GM21786 (cell line): Measurements from ENCODE around the gene C11orf16.
"Not testable (repeated sequence)": the region's sequence is repeated elsewhere in the genome, so short reads cannot be mapped to it uniquely, and the experiment has no call there.

ENCODE experiments used
- ATAC-seq: cut with Tn5 transposase; IDR thresholded peaks from one replicate; pipeline ENCODE4 v1.9.1; 2021; ENCODE audit not compliant: unreplicated experiment

C11orf16 gene, protein sequence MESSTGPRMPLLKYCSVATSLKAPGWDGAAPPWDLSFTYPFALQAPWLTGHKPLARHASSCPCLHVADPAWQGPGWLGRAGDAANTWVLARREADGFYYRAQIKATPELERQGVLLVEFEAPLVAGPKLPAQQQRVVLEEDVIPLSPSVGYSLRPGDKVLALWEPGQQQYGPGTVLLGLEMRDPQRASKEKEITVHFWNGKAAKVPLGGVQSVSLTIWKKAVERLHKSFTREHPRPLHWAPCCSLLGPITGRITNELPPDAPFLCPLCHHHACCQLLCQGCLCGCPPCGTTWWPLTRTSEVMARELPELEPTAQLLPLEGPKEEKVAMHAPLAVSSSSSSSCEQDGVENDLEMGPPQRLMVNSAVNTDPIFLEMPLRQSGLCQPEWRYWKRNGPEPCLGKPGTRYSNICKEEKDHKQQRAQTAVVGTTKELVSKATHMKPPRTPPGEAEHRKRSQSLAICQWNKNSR

DNA sequence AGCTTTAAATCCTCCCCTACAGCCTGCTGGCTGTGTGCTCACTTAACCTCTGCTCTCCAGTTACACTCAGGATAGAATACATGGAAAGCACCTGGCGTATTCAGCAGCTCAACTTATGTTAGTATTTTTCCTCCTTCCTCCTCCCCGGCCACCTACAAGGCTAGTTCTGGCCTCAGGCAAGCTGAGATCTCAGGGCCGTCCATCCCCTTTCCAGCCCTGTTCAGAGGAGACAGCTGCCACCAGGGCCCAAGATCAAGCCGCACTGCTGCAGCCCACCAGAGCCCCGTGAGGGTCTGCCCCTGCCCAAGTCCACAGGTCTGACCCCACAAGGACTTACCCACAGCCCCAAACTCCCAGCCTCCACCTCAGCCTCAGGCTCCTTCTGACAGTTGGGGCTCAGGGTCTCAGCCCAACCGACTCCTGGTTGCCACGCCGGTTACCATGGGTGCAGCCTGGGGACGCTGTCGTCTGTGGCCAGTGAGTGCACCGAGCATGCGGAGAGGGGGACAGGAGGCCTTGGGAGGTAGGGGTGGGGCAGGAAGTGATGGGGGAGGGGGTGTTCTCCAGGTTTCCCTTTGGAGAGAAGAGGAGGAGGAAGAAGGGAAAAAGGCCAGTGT, at the start of gene C11orf16:
Gene C11orf16, minus strand, starts transcription at position 384 of the 617 bp plus-strand sequence. CDS start 639 bp downstream, outside the sequence.
- no peak for ATAC-seq

DNA sequence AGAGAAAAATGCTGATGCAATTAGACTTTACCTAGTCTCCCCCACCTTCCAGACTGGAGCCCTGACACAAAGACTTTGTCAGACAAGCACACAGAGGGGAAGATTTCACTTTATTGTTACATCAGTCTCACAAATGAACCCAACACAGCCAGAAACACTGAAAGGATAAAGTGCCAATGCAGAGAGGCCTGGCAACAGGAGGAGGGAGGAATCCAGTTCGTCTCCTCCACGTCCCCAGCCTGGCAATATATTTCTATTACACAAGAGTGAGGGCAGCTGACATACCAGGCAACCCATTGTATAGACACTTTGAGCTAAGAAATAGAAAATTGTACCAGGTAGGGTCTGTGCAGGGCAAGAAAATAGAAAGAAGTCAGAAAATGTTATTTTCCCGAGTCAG, 47.7 kb upstream of the C11orf16 start:
- ATAC-seq = no peak

DNA sequence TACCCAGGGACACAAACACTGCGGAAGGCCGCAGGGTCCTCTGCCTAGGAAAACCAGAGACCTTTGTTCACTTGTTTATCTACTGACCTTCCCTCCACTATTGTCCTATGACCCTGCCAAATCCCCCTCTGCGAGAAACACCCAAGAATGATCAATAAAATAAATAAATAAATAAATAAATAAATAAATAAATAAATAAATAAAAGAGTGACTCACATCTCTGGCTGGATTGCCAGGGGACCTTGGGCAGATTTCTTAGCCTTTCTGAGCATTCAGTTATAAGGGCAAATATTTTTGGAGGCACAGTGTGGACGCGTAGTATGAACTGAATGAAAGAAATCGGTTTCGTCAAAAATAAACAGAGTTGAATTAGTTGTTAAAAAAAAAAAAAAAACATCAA, 46.6 kb upstream of the C11orf16 start:
- not testable (repeated sequence) for ATAC-seq

DNA sequence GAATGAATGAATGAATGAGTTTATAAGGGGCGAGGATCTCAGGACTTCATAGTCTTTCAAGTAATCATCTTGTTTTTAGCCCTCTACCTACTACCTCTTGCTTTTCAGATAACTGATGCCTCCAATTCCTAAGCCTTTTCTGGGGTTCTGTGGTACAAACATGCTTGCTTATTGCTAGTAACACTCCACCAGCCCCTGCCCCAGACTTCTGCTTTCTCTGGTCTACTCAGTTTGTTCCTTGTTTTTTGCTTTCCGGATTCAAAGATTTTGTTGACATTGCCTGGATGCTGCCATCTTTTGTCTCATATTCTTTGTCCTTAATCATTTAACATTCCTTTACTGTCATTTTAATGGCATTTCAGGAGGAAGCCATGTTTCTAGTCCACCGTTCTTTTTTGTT, 40.4 kb upstream of the C11orf16 start:
- no peak for ATAC-seq

DNA sequence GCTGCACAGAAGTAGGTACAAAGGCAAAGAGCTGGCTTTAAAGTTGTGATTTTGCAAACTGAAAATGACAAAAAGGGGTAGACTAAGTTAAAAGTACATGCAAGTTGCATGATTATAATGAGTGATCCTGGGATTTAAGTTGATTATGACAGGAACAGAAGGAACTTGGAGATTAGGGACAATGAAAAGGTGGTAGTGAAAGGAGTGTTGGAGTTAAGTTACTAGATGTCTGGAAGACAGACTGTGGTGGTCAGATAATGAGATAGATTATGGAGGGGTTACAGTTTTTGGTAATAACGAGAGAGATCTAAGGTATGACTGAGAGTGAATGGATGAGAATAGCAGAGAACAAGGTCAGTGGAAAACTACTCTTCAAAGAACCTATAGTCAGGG, 39.2 kb upstream of the C11orf16 start:
- no peak for ATAC-seq

DNA sequence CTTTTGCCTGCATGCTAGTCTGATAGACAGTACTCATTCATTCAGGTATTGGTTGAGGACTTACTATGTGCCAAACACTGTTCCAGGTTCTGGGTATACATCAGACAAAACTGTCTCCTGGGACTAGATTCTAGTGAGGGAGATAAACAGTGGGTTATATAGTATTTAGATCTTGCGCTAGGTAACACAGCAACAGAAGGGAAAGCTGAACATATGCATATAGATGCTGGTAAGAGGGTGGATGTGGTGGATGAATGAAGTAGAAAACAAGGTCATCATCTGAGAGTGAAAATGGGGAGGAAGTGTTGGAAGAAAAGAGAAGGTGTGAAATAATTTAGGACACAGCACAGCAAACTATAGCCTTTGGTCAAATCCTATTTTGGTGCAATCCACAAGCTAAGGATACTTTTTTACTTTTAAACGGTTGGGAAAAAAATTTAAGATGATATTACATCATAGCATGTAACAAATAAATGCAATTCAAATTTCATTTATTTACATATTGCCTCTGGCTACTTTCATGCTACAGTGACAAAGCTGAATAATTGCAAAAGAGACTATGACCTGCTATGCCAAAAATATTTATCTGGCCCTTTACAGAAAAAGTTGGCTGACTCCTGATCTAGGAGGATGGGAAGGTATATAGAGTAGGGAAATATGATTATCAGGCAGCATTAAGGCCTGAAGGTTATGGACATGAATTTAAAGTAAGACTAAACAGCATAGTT, 38.6 kb upstream of the C11orf16 start:
- ATAC-seq = no peak

DNA sequence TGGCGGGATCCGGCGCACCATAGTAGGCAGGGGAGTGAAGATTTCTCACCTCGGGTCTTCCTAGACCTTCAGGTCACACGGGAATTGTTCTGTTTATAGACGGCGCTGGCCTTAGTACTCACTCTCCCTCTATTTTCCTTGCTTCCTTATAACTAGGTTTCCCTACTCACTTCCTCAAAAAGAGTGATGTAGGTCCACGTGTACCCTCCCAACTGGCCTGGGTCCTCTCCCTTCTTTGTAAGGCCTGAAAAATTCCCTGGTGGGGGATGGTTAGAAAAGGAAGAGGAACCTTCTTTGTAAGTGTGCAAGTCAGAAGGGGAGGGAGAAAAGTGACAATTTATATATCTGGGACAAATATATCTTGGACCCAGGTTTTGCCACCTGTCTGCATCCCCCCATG, 34.4 kb upstream of the C11orf16 start:
- ATAC-seq = no peak

DNA sequence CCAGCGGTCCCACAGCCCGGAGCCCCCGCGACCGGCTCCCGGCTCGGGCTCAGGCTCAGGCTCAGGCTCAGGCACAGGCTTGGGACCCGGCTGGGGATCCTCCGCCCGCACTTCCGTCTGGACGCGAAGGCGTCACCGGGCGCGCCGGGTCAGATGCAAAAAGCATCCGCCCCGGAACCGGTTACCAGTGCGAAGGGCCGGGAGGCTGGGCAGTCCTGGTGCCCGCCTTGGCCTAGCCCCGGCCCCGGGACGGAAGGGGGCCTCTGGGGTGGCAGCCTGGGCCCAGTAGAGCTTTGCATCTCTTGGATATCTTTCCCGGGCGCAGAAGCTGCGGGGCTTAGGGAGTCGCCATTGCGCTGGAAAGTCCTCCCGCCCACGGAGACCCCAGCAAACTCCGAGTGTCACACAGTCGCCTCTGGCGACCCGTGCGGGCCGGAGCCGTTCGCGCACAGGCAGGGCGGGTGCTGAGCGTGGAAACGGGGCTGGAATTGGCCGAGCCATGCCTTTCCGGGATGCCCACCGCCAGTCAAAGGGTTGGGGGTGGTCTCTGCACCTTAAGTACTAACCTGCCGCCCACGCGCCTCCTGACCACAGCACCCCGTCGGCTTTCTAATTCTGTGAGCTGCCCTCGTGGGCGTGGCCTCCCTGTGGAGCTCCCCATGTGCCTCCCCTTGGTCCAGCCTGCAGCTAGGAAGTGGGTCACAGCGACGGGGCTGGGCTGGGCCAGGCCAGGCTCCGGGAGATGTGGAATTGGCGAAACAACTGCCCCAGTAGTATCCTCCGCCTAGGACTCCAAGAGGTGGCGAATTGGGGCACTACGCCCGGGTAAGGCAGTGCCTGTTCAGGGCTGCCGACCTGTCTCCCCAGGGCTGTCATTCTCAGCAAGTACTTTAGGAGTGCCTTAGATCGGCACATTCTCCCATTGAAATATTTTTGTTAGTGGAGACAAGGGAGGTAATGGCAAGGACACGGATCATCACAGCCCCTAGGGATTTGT, 31.9 kb upstream of the C11orf16 start, which contains the start of gene TMEM9B:
Gene TMEM9B, minus strand, starts transcription at position 119 of the 997 bp plus-strand sequence. CDS start 129 bp downstream, outside the sequence.
- ATAC-seq = peak; percentile 74

DNA sequence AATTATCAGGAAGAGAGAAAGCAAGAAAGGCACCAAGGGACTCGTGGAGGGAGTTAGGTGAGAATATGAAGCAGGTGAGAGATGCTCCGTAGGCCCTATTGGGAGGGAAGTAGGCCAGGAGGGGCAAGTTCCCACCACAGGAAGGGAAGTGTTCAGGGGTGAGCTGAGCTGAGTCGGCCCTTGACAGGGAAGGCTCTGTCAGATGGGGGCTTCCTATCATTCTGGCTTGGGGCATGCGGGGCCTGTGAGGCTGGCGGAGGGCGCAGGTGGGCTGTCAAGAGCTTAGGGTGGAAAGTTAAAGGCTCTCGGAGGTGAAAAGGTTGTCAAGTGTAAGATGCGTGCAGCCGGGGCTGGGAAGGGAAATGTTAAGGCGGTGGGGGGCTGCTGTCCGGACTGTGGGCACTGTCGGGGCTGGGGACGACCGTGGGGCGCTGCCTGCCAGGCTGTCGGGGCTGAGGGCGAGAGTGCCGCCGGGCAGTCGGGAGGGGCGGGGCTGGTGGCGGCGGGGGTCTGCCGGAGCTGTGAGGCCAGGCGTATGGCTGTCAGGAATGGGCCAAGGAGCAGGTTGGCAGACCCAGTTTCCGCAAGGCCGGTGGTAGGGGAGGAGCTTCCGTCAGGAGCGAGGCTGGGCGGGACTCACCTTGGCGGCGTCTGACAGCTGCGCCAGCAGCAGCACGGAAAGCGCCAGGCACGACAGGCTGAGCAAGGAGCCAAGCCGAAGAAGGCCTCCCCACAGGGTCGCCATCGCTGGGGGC, 31.0 kb upstream of the C11orf16 start:
- ATAC-seq = peak; percentile 66

DNA sequence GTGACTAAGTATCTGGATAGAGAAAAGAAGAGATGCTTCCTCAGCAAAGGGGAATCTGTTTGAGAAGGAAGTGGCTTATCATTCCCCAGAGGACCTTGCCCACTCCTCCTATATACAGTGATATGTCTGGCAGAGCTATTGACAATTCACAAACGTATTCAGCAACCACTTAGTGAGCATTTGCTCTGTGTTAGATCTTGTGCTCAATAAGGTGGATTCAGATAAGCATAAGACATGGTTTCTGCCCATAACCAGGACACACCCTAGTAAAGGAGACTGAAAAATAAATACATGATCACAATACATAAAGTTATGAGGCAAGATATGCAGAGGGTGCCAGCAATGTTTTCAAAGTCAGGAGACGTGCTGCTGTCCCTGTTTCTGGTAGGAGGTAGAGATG, 30.1 kb upstream of the C11orf16 start:
- no peak for ATAC-seq

DNA sequence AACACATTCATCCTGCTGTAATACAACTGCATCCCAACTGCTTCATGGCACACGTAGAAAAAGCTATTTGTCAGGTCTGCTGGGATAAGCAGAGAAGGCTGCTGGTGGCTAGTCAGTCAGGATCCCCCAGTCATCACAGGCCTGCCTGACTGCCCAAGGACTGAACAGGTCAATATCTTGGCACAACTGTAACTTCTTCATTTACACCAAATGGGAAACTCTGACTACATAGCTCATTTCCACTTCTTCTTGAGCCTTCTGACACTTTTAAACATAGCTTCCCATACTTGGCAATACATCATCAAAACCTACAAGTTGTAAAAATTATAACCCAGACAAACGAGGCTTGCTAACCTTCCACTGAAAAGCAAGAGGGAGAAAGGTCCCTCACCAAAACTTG, 28.7 kb upstream of the C11orf16 start:
- ATAC-seq = no peak

DNA sequence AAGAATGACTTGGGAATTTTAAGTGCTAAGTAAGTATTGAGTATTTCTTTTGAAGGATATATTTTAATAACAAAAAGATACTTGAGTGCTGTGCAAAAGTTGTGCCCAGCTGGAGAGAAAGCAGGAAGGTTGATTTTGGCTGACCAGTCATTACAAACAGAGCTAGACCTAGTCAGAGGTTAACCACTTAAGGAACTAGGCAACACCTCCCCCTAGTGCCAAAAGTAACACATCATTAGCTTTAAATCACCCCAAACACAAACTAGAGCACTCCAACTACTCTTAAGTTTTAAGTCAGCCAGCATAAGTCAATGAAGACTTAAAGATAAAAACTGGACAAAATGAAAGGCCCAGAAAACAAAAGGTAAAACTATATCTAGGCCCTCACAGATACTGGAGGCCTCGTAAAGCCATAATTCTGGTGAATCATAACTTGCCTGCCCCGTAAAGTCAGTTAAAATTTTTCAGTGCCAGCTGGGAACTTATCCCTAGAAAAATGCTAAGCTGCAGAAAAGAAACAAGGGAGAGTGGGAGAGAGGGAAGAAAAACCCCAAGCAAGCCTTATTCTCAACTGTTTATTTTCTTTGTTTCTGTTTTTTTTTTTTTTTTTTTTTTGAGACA, 26.9 kb upstream of the C11orf16 start:
- ATAC-seq = no peak

DNA sequence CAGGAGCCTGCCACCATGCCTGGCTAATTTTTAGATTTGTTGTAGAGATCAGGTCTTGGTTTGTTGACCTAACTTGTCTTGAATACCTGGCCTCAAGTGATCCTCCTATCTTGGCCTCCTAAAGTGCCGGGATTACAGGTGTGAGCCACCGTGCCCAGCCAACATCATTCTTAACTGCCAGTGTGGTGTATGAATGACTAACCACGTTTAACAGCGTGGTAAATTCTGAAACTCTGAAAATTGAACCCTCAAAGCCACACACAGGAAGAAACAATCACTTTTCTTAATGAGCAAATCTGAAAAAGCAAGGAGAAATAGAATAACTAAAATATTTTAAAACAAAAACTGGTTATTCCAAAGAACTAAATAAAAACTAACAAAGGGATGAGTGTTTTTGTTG, 24.1 kb upstream of the C11orf16 start:
- no peak for ATAC-seq

DNA sequence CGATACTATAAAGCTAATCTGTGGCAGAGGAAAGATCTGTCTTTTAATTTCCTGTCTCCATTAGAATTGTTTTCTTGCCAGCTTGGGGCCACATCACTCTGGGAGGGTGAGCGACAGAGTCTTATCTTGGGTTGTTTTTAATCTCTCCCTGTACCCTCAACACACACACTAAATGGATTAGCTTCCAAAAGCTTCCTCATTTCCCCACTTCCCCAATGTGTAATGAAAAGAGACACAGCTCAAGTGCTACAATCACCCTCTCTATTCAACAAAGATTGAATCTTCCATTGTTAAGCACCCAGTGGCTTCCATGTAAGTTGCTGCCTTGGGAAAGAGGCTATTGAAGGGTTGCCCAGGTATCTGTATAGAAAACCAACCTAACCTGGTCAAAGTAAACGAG, 16.1 kb upstream of the C11orf16 start:
- no peak for ATAC-seq

DNA sequence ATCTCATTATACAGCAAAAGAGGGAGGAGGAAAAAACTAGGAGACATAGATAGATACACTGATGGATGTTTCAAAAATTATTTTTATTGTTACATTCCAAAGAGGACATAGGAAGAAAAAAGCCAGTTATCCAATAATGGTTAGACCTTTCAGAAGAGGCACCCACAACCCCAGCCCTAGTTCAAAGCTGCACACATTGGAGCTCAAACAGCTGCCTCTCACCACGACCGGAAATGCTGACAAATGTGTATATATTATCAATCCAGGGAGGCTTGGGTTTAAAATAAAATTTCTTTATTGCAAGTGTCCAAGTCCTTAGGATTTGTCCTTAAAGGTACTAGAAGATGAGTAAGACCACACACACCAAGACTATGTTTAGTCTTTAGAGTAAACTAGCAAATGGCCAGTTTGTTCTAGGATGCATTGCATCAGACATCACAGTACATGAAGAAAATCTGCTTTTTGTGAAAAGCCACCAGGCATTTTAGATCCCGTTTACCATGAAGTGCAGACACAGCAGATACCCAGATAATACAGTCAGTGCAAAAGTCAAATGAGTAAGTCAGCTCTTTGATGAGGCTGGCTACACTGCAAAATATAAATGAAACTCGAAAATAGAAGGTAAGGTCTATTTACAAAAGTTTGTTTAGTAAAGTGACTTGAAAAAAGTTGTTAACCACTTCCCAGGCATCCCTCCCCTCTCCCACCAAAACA, 14.6 kb upstream of the C11orf16 start:
- ATAC-seq = no peak

DNA sequence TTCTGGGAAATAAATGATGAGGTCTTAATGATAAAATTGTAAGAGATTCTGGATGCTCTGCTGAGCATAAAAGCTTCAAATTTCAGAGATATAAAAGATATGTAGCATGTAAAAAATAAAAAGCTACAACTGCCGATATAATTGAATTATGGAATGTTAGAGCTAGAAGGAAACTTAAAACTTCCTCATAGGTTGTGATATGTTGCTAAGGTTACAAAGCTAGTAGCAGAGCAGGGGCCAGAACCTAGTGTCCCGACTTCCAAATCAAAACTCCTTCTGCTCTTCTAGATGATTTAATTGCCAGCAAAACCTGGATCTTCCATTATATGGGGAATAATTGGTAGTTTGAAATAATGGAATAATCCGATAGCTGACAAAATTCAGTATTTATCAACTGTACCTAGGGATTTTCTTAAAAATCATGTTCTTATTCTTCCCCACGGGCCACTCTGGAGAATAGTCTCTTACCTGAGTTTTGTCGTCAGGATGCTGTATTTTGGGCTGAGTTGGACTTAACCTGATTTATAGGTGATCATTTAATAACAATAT, 9.8 kb upstream of the C11orf16 start, which contains the start of gene ASCL3:
Gene ASCL3, minus strand, starts transcription at position 499 of the 549 bp plus-strand sequence. CDS start 4,855 bp downstream, outside the sequence.
- no peak for ATAC-seq

DNA sequence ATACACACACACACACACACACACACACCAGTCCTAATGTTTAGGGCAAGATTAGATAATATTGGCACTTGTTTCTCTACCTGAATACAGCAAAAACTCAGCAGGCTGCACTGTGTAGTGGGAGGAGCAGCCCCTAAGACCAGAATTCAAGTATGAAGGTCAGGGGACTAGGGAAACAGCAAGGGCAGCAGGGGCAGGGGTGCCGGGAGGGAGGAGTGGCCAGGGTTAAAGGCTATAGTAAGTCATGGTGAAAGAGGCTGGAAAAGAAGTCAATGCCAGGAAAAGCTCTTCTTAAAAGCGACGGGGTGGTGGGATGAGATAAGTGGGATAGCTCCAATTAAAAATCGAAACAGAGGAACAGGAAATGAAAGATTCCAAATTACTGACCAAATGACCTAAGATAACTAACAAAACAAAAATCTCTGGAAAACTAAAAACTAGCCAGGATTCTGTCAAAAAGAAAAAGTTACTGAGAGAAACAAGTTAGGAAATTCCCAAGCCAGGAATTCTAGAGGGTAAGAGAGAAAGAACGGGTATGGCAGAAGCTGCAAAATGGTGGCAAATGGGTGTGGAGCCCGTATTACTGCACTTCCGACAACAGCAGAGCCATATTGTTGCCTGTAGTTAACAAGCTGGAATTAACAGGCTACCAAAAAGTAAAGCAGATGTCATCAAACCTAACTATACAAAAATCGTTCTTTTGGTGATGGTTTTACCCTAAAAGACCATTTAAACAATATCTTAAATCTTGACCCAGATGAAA, 8.8 kb upstream of the C11orf16 start:
- no peak for ATAC-seq
